Fibroblast of lung (primary cell): Measurements from ENCODE around the gene PPP1CB.

Experiments used
- CTCF ChIP-seq, 2 donors: IDR thresholded peaks in 1 of 2; conservative IDR thresholded peaks in 1 of 2; 1 replicate in 1 of 2; 2 replicates in 1 of 2; pipeline ENCODE4 v1.5.1; 2011 to 2012; ENCODE audit warnings: low read length in 2 of 2, control low read depth in 1 of 2, inconsistent platforms in 1 of 2, low read depth in 1 of 2, mild to moderate bottlenecking in 1 of 2
- EZH2 ChIP-seq: IDR thresholded peaks from 2 replicates; pipeline ENCODE4 v1.5.1; 2012; ENCODE audit warnings: low read length, control low read depth, mild to moderate bottlenecking; ENCODE audit errors: missing control alignments

DNA sequence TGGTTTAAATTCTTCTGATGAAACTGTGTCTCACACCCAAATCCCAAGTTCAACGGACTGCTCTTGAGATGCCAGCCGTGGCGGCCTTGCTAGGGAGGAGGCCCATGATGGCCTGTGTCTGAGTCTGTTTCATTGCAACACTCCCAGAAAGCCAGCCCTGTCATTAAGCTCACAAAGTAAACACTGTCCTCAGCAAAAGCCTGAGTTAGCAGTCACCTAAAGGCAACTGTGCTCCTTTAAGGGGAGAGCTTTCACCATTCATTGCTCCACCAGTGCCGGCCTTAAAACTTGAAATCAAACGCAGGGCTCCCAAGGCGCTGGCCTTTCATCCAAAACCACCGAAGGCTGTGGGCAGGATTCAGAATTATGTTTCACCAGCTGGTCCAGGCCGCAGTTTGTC lies 42.5 kb upstream of the PPP1CB start:
- TF ChIP-seq CTCF (conservative IDR thresholded peaks at IDR 0.05 in 1 of 2, IDR thresholded peaks at IDR 0.05 in 1 of 2; ENCODE audit: low read depth in 1 of 2, low read length in 2 of 2) (no peak), EZH2 (no peak)
